HEK293 (cell line): ENCODE data around the gene ARHGAP30.

Source experiments
- CTCF ChIP-seq: fragments of 450-650 bp; formaldehyde crosslinking; IDR thresholded peaks from 2 replicates; pipeline ENCODE4 v1.5.1; 2016; ENCODE audit warnings: missing biosample characterization, missing genetic modification characterization
- PATZ1 ChIP-seq: fragments of 450-650 bp; formaldehyde crosslinking; IDR thresholded peaks from 2 replicates; pipeline ENCODE4 v1.5.1; 2016; ENCODE audit warnings: missing biosample characterization, missing genetic modification characterization
- SETDB1 ChIP-seq: IDR thresholded peaks from one replicate; pipeline ENCODE4 v1.6.1; 2017; ENCODE audit warnings: mild to moderate bottlenecking, low read length, moderate library complexity, mixed read lengths; ENCODE audit not compliant: insufficient read length
- ZBTB8A ChIP-seq: fragments of 450-650 bp; formaldehyde crosslinking; IDR thresholded peaks from 2 replicates; pipeline ENCODE4 v1.5.1; 2016; ENCODE audit warnings: missing biosample characterization, missing genetic modification characterization
- ZNF121 ChIP-seq: fragments of 450-650 bp; formaldehyde crosslinking; IDR thresholded peaks from 2 replicates; pipeline ENCODE4 v1.5.1; 2016; ENCODE audit warnings: missing biosample characterization, missing genetic modification characterization
- ZNF132 ChIP-seq: fragments of 450-650 bp; formaldehyde crosslinking; IDR thresholded peaks from 2 replicates; pipeline ENCODE4 v1.5.1; 2017; ENCODE audit warnings: missing biosample characterization, missing genetic modification characterization, borderline replicate concordance
- ZNF146 ChIP-seq: fragments of 450-650 bp; formaldehyde crosslinking; IDR thresholded peaks from 2 replicates; pipeline ENCODE4 v1.5.1; 2016; ENCODE audit warnings: missing biosample characterization, missing genetic modification characterization
- ZNF311 ChIP-seq: fragments of 450-650 bp; formaldehyde crosslinking; IDR thresholded peaks from 2 replicates; pipeline ENCODE4 v1.5.1; 2017; ENCODE audit warnings: missing biosample characterization, missing genetic modification characterization, borderline replicate concordance
- ZNF433 ChIP-seq: fragments of 450-650 bp; formaldehyde crosslinking; IDR thresholded peaks from 2 replicates; pipeline ENCODE4 v1.5.1; 2016; ENCODE audit warnings: missing biosample characterization, missing genetic modification characterization, low read depth
- ZNF704 ChIP-seq: fragments of 450-650 bp; formaldehyde crosslinking; IDR thresholded peaks from 2 replicates; pipeline ENCODE4 v1.5.1; 2016; ENCODE audit warnings: missing biosample characterization, missing genetic modification characterization
- ZNF785 ChIP-seq: fragments of 450-650 bp; formaldehyde crosslinking; IDR thresholded peaks from 2 replicates; pipeline ENCODE4 v1.5.1; 2016; ENCODE audit warnings: missing biosample characterization, missing genetic modification characterization
- ZSCAN4 ChIP-seq: fragments of 450-650 bp; formaldehyde crosslinking; IDR thresholded peaks from 2 replicates; pipeline ENCODE4 v1.5.1; 2017; ENCODE audit warnings: missing biosample characterization, missing genetic modification characterization

GRCh38 chr1:161054232-161054631, 15.5 kb downstream of the ARHGAP30 start:
- TF ChIP-seq CTCF, result no peak
- TF ChIP-seq ZBTB8A, result no peak
- no peak for TF ChIP-seq ZNF311 (tag by site-specific recombination)
- TF ChIP-seq SETDB1, result no peak
- TF ChIP-seq ZNF704 (tag by site-specific recombination), result no peak
- no peak for TF ChIP-seq ZNF146
- TF ChIP-seq ZNF433 (tag by site-specific recombination), result no peak
- TF ChIP-seq ZNF121 (tag by site-specific recombination), result no peak
- no peak for TF ChIP-seq PATZ1 (tag by site-specific recombination)
- TF ChIP-seq ZNF132 (tag by site-specific recombination), result no peak
- TF ChIP-seq ZSCAN4 (tag by site-specific recombination), result no peak
- TF ChIP-seq ZNF785 (tag by site-specific recombination), result no peak
